KMS-11 (cell line): ENCODE data around the gene CCDC196.

ENCODE experiments used
- H2AFZ ChIP-seq: fragments of 200-600 bp; sonication (generic); 2 replicates; pipeline ENCODE4 v1.6.1; 2016; ENCODE audit warnings: antibody characterized with exemption, mixed run types, low read depth
- H3K27ac ChIP-seq: fragments of 200-600 bp; sonication (generic); 2 replicates; pipeline ENCODE4 v1.6.1; 2016; ENCODE audit warnings: mild to moderate bottlenecking, mixed run types
- H3K27me3 ChIP-seq: fragments of 200-600 bp; sonication (generic); 2 replicates; pipeline ENCODE4 v1.6.1; 2017; ENCODE audit warnings: mild to moderate bottlenecking, low read depth, mixed run types, moderate library complexity; ENCODE audit not compliant: insufficient read depth
- H3K36me3 ChIP-seq: fragments of 200-600 bp; sonication (generic); 2 replicates; pipeline ENCODE4 v1.6.1; 2017; ENCODE audit warnings: mild to moderate bottlenecking, mixed run types; ENCODE audit not compliant: insufficient read depth
- H3K4me1 ChIP-seq: fragments of 200-600 bp; sonication (generic); 2 replicates; pipeline ENCODE4 v1.6.1; 2016; ENCODE audit warnings: mild to moderate bottlenecking, low read depth, mixed run types; ENCODE audit not compliant: poor library complexity, severe bottlenecking
- H3K4me2 ChIP-seq: fragments of 200-600 bp; sonication (generic); 2 replicates; pipeline ENCODE4 v1.7.0; 2016; ENCODE audit warnings: mild to moderate bottlenecking, mixed run types
- H3K4me3 ChIP-seq: fragments of 200-600 bp; sonication (generic); IDR thresholded peaks from 2 replicates; pipeline ENCODE4 v1.6.1; 2017; ENCODE audit warnings: low read depth, low read length, mixed read lengths; ENCODE audit not compliant: insufficient read depth
- H3K79me2 ChIP-seq: fragments of 200-600 bp; sonication (generic); 2 replicates; pipeline ENCODE4 v1.6.1; 2016; ENCODE audit warnings: low read depth, mixed run types; ENCODE audit not compliant: insufficient read depth
- H3K9ac ChIP-seq: fragments of 200-600 bp; sonication (generic); 2 replicates; pipeline ENCODE4 v1.6.1; 2016; ENCODE audit warnings: mild to moderate bottlenecking, mixed run types
- H4K20me1 ChIP-seq: fragments of 200-600 bp; sonication (generic); 2 replicates; pipeline ENCODE4 v1.6.1; 2016; ENCODE audit warnings: mild to moderate bottlenecking, mixed run types; ENCODE audit not compliant: insufficient read depth
- TF ChIP-seq, protein P1 (sequence below): fragments of 200-600 bp; sonication (generic); conservative IDR thresholded peaks from 2 replicates; pipeline ENCODE4 v1.6.1; 2017; ENCODE audit warnings: low read depth, mild to moderate bottlenecking, antibody characterized with exemption, low read length, moderate library complexity, mixed read lengths

CCDC196 gene

DNA sequence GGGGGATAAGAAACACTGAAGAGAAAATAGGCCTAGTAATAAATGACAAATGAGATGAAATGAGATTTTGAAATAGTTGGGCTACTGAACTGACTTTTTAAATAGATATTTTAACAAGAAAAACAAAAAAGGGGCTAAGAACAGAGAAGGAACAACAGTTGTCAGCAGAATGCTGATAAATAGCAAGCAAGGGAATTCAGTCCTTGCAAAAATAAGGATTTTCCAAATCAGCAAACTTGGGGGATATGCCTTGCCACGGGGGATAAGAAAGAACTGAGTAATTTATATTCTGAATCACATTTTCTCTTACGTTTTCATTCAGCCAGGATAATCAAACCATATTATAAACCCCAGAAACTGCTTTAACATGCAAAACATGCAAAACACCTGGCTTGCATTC lies 12.9 kb upstream of the CCDC196 start:
- no peaks in the 10 kb centered on the region for H3K4me1 ChIP-seq
- H3K36me3 ChIP-seq = no peaks in the 10 kb centered on the region
- no peak overlapping the region for H3K27ac ChIP-seq
- H3K4me2 ChIP-seq = no peak overlapping the region
- H4K20me1 ChIP-seq = no peaks in the 10 kb centered on the region
- H3K9ac ChIP-seq = no peak overlapping the region
- TF ChIP-seq, protein P1, sequence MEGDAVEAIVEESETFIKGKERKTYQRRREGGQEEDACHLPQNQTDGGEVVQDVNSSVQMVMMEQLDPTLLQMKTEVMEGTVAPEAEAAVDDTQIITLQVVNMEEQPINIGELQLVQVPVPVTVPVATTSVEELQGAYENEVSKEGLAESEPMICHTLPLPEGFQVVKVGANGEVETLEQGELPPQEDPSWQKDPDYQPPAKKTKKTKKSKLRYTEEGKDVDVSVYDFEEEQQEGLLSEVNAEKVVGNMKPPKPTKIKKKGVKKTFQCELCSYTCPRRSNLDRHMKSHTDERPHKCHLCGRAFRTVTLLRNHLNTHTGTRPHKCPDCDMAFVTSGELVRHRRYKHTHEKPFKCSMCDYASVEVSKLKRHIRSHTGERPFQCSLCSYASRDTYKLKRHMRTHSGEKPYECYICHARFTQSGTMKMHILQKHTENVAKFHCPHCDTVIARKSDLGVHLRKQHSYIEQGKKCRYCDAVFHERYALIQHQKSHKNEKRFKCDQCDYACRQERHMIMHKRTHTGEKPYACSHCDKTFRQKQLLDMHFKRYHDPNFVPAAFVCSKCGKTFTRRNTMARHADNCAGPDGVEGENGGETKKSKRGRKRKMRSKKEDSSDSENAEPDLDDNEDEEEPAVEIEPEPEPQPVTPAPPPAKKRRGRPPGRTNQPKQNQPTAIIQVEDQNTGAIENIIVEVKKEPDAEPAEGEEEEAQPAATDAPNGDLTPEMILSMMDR = no peak
- no peak overlapping the region for H2AFZ ChIP-seq
- no peaks in the 10 kb centered on the region for H3K79me2 ChIP-seq
- H3K27me3 ChIP-seq = no peaks in the 10 kb centered on the region
- H3K4me3 ChIP-seq = no peak overlapping the region

DNA sequence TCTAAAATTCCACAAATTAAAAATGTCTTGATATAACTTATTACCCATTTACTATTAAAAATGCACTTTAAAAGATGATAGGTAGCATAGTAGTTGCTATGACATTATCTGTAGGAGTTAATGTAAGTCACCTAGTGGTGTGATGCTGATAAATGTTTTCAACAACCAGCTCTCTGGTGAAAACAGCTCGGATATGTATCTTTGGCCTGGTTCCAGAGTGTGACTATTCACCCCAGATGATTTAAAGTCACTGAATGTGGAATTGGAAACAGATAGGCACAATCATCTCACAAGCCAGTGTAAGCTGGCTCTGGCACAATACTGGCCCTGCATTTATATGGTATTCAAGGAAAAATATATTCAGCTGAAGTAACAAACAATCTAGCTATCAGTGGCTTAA lies 9.2 kb upstream of the CCDC196 start:
- TF ChIP-seq, protein P1 = no peak
- H2AFZ ChIP-seq = no peak overlapping the region
- no peaks in the 10 kb centered on the region for H3K36me3 ChIP-seq
- H4K20me1 ChIP-seq = no peaks in the 10 kb centered on the region
- H3K4me3 ChIP-seq = no peak overlapping the region
- H3K9ac ChIP-seq = no peak overlapping the region
- no peaks in the 10 kb centered on the region for H3K27me3 ChIP-seq
- no peaks in the 10 kb centered on the region for H3K79me2 ChIP-seq
- no peaks in the 10 kb centered on the region for H3K4me1 ChIP-seq
- no peak overlapping the region for H3K27ac ChIP-seq
- no peak overlapping the region for H3K4me2 ChIP-seq

DNA sequence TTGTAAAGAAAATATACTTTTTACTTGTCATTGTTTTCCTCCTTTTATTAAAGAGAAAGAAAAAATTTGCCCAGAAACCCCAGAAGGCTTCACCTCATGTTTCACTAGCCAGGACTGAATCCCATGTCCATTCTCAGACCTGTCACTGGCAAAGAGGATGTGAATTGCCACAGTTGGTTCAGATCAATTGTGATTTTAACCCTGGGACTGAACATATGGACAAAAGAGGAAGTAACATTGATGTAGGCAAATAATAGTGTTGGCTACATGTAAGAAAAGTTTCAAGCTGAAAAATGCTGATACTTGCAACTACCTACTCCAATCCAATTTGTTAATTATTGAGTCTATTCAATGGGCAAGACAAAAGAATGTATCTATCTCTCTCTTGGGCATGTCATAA lies 8.6 kb upstream of the CCDC196 start:
- Histone ChIP-seq H3K27me3 (no peaks in the 10 kb centered on the region), H3K9ac (no peak overlapping the region), H3K4me2 (no peak overlapping the region), H2AFZ (no peak overlapping the region), H3K36me3 (no peaks in the 10 kb centered on the region), H3K4me3 (no peak overlapping the region), H3K4me1 (no peaks in the 10 kb centered on the region), H3K79me2 (no peaks in the 10 kb centered on the region), H3K27ac (no peak overlapping the region), H4K20me1 (no peaks in the 10 kb centered on the region)
- TF ChIP-seq, protein P1 = no peak

DNA sequence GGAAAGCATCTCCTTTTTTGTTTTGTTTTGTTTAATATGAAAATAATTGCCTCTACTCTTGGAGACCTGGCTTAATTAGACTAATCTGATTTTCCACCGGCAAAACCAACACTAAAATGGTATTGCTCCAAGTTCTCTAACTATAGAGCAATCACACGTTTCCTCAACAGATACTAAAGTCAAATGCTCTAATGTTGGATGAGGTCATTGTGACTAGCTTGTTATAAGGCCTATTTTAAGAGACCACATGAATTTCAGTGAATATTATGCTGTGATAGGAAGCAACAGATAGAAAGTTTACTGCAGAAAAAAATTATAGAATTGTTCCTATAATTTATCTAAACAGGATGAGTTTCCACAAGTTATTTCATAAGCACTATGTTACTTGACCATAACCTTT lies 3.3 kb upstream of the CCDC196 start:
- Histone ChIP-seq H3K79me2 (no peaks in the 10 kb centered on the region), H4K20me1 (no peaks in the 10 kb centered on the region), H2AFZ (no peak overlapping the region), H3K4me3 (no peak overlapping the region), H3K27me3 (no peaks in the 10 kb centered on the region), H3K36me3 (no peaks in the 10 kb centered on the region), H3K4me1 (peaks cover 25% of the 10 kb centered on the region), H3K4me2 (no peak overlapping the region), H3K27ac (no peak overlapping the region), H3K9ac (no peak overlapping the region)
- TF ChIP-seq, protein P1 = no peak
